Activated CD4-positive, alpha-beta T cell treated with anti-CD3 and anti-CD28 coated beads, Interleukin-2, amount 50 U/mL, for 16 hours (primary cell): ENCODE data around the gene UCKL1.
A peak's percentile ranks its signal among the peaks of the same experiment; 100 is the strongest.
"Not testable (repeated sequence)": the region's sequence is repeated elsewhere in the genome, so short reads cannot be mapped to it uniquely, and the experiment has no call there.

Experiments
- DNase-seq: peaks from one replicate; pipeline ENCODE4 v3.0.0-alpha.2; 2020

Gene UCKL1

GRCh38 chr20:63917811-63918210 lies 38.4 kb downstream of the UCKL1 start:
- no peak for DNase-seq

GRCh38 chr20:63916371-63916939 lies 39.8 kb downstream of the UCKL1 start:
- DNase-seq = not testable (repeated sequence)

GRCh38 chr20:63915471-63915870 lies 40.7 kb downstream of the UCKL1 start:
- no peak for DNase-seq

GRCh38 chr20:63913768-63914167 lies 42.4 kb downstream of the UCKL1 start:
- DNase-seq = no peak

- DNase-seq = no peak
Measured at GRCh38 chr20:63911176-63911575, 45.0 kb downstream of the UCKL1 start.

GRCh38 chr20:63908008-63908682 lies 48.1 kb downstream of the UCKL1 start:
- DNase-seq = no peak

GRCh38 chr20:63903796-63904561 lies 52.2 kb downstream of the UCKL1 start:
- DNase-seq = no peak

- no peak for DNase-seq
Measured at GRCh38 chr20:63900413-63900812, 55.8 kb downstream of the UCKL1 start.

GRCh38 chr20:63898882-63899558 lies 57.2 kb downstream of the UCKL1 start:
- no peak for DNase-seq

- DNase-seq = no peak
Measured at GRCh38 chr20:63897978-63898561, 58.1 kb downstream of the UCKL1 start.

GRCh38 chr20:63896264-63897105 lies 59.7 kb downstream of the UCKL1 start:
- DNase-seq = peak; percentile 35

GRCh38 chr20:63895952-63896263 lies 60.3 kb downstream of the UCKL1 start:
- DNase-seq = peak; percentile 31

GRCh38 chr20:63895202-63895951 lies 60.8 kb downstream of the UCKL1 start:
- no peak for DNase-seq

GRCh38 chr20:63894358-63895201 lies 61.6 kb downstream of the UCKL1 start, which contains the start of gene DNAJC5:
Gene DNAJC5 (plus strand): TSS chr20:63895126. CDS start chr20:63928346, 33,220 bp downstream.
- peak; percentile 97 for DNase-seq

GRCh38 chr20:63893999-63894357 lies 62.2 kb downstream of the UCKL1 start:
- no peak for DNase-seq

- no peak for DNase-seq
Measured at GRCh38 chr20:63892402-63892801, 63.8 kb downstream of the UCKL1 start.

- DNase-seq = no peak
Measured at GRCh38 chr20:63891061-63892002, 64.9 kb downstream of the UCKL1 start.

GRCh38 chr20:63890616-63891015 lies 65.6 kb downstream of the UCKL1 start:
- DNase-seq = no peak

GRCh38 chr20:63890201-63890576 lies 66.0 kb downstream of the UCKL1 start:
- DNase-seq = no peak
